Caco-2 (cell line): ENCODE data around the gene HSD17B7. TPM values are rescaled to one million over a fixed set of nuclear protein-coding genes. Genes with fewer than 3 reads are reported as not detected.

ENCODE experiments used
- BruUV-seq: library from RNA; stranded (reverse); fragments of 400-500 nt; replicated peaks from 2 replicates; lab custom pipeline; 2021; lab: Mats Ljungman, UMichigan
- CTCF ChIA-PET: fragments of 300-600 bp; sonication (Branson Sonifier 250); formaldehyde crosslinking; loops from one replicate; lab custom pipeline; 2022; ENCODE audit warnings: antibody characterized with exemption; lab: Charles Lee
- POLR2A ChIA-PET: fragments of 300-600 bp; sonication (Branson Sonifier 250); formaldehyde crosslinking; loops from one replicate; lab custom pipeline; 2022; ENCODE audit warnings: antibody characterized with exemption; lab: Charles Lee
- DNase-seq, 2 experiments: peaks; one replicate each; pipeline versions ENCODE4 v3.0.0 to v3.0.0-alpha.2; 2020 to 2022
- H3K27me3 ChIP-seq: replicated peaks from 2 replicates; pipeline ENCODE4 v1.6.0; 2011; ENCODE audit warnings: low read length; ENCODE audit not compliant: control insufficient read depth, insufficient read depth
- H3K36me3 ChIP-seq: 2 replicates; pipeline ENCODE4 v1.5.1; 2011; ENCODE audit warnings: low read length; ENCODE audit not compliant: control insufficient read depth, insufficient read depth
- H3K4me1 ChIP-seq: fragments of 250-450 bp; sonication (Bioruptor Pico); 2 replicates; pipeline ENCODE4 v1.5.1; 2020; ENCODE audit warnings: mild to moderate bottlenecking
- H3K4me3 ChIP-seq: 2 replicates; pipeline ENCODE4 v1.5.1; 2011; ENCODE audit warnings: low read depth, mild to moderate bottlenecking, control low read depth, low read length
- H3K9me3 ChIP-seq: fragments of 250-450 bp; sonication (Bioruptor Pico); 2 replicates; pipeline ENCODE4 v1.5.1; 2020; ENCODE audit warnings: mild to moderate bottlenecking, moderate library complexity
- H3K27ac Mint-ChIP-seq: one replicate; pipeline ENCODE4 v1.8.0; 2022; ENCODE audit warnings: mixed read lengths; ENCODE audit not compliant: unreplicated experiment
- H3K27me3 Mint-ChIP-seq: one replicate; pipeline ENCODE4 v1.8.0; 2022; ENCODE audit warnings: mixed read lengths; ENCODE audit not compliant: insufficient read depth, unreplicated experiment
- H3K36me3 Mint-ChIP-seq: one replicate; pipeline ENCODE4 v1.8.0; 2022; ENCODE audit warnings: mild to moderate bottlenecking, mixed read lengths; ENCODE audit not compliant: insufficient read depth, unreplicated experiment
- H3K4me1 Mint-ChIP-seq: one replicate; pipeline ENCODE4 v1.8.0; 2022; ENCODE audit warnings: low read depth, mixed read lengths; ENCODE audit not compliant: unreplicated experiment
- H3K4me3 Mint-ChIP-seq: one replicate; pipeline ENCODE4 v1.8.0; 2022; ENCODE audit warnings: mild to moderate bottlenecking, moderate library complexity, mixed read lengths; ENCODE audit not compliant: unreplicated experiment
- H3K9me3 Mint-ChIP-seq: one replicate; pipeline ENCODE4 v1.8.0; 2022; ENCODE audit warnings: mixed read lengths; ENCODE audit not compliant: unreplicated experiment
- CTCF ChIP-seq, 2 experiments: fragments of 200-600 bp in 1 of 2; IDR thresholded peaks; 1 replicate in 1 of 2; 2 replicates in 1 of 2; pipeline versions ENCODE4 v1.5.1 to v1.8.0; 2011 to 2022; ENCODE audit warnings: antibody characterized with exemption in 1 of 2, control low read depth in 1 of 2, inconsistent platforms in 1 of 2, low read depth in 1 of 2, low read length in 1 of 2, mild to moderate bottlenecking in 1 of 2, moderate library complexity in 1 of 2; ENCODE audit not compliant: insufficient read depth in 1 of 2, severe bottlenecking in 1 of 2, unreplicated experiment in 1 of 2
- intact Hi-C: fragments of 100-400 bp; cut with micrococcal nuclease; formaldehyde crosslinking; loops from one replicate; pipeline ENCODE4 v1.10.0; 2022; ENCODE audit not compliant: unreplicated experiment
- total RNA-seq: library from RNA; stranded (reverse); gene quantifications from 2 replicates; pipeline ENCODE4 v1.2.3, GENCODE V29; 2022

Gene HSD17B7
- total RNA-seq, 1 experiment from 2014 or later: 31.9 TPM

- ChIA-PET CTCF (interaction anchor here (0.6 kb wide), 1 partner anchor 12 kb away, joined by 3 read pairs; no protein-coding TSS in a partner anchor), POLR2A (no interaction called here)
- DNase-seq: no peak
- H3K4me3 ChIP-seq: no peak within 1 kb of the TSS
- TF ChIP-seq CTCF (IDR thresholded peaks at IDR 0.05; ENCODE audit: insufficient read depth in 1 of 2, low read depth in 1 of 2, low read length in 1 of 2, severe bottlenecking in 1 of 2, unreplicated experiment in 1 of 2): no peak
- Mint-ChIP-seq H3K4me3 (no peak within 1 kb of the TSS), H3K36me3 (no peaks in the 10 kb centered on the region), H3K4me1 (no peaks in the 10 kb centered on the region), H3K27ac (no peak within 1 kb of the TSS), H3K27me3 (no peaks in the 10 kb centered on the region), H3K9me3 (no peaks in the 10 kb centered on the region)
- no TSS peak for BruUV-seq
- no peaks in the 10 kb centered on the region for H3K27me3 ChIP-seq
- H3K36me3 ChIP-seq: no peaks in the 10 kb centered on the region
- H3K4me1 ChIP-seq: no peaks in the 10 kb centered on the region
- no peaks in the 10 kb centered on the region for H3K9me3 ChIP-seq
- intact Hi-C loops: no loop called here
Measured at GRCh38 chr1:162861101-162861500, 70.6 kb downstream of the HSD17B7 start, which contains the start of gene CCDC190. Gene CCDC190, minus strand, starts transcription at chr1:162861175. Its CDS starts 1,529 bp downstream, at chr1:162859646.

- CTCF ChIA-PET: no interaction called here
- TF ChIP-seq CTCF (IDR thresholded peaks at IDR 0.05; ENCODE audit: insufficient read depth in 1 of 2, low read depth in 1 of 2, low read length in 1 of 2, severe bottlenecking in 1 of 2, unreplicated experiment in 1 of 2): no peak
- Mint-ChIP-seq H3K27me3 (no peaks in the 10 kb centered on the region), H3K4me1 (no peaks in the 10 kb centered on the region), H3K4me3 (no peak overlapping the region), H3K36me3 (no peaks in the 10 kb centered on the region), H3K9me3 (no peaks in the 10 kb centered on the region), H3K27ac (no peak overlapping the region)
- DNase-seq: no peak
- H3K9me3 ChIP-seq: no peaks in the 10 kb centered on the region
- BruUV-seq: no TSS peak
- no peaks in the 10 kb centered on the region for H3K36me3 ChIP-seq
- no peak overlapping the region for H3K4me3 ChIP-seq
- H3K27me3 ChIP-seq: no peaks in the 10 kb centered on the region
- POLR2A ChIA-PET: no interaction called here
- intact Hi-C loops: no loop called here
- H3K4me1 ChIP-seq: no peaks in the 10 kb centered on the region
Measured at GRCh38 chr1:162861625-162862024, 71.1 kb downstream of the HSD17B7 start.

Other genes with a start within 250 kb of the HSD17B7 start
- gene UAP1, start 229.0 kb upstream of the HSD17B7 start, total RNA-seq: 35.2 and 39.8 TPM in 2 replicates
- gene DDR2, start 158.2 kb upstream of the HSD17B7 start, total RNA-seq: 0.65 and 0.73 TPM in 2 replicates
- gene CCDC190, start 70.5 kb downstream of the HSD17B7 start, total RNA-seq: not detected in 2 replicates